LoVo (cell line): ENCODE results near the gene CYP46A1.
A peak's percentile ranks its signal among the peaks of the same experiment; 100 is the strongest.

Experiments used
- DNase-seq: peaks from one replicate; pipeline ENCODE4 v3.0.0-alpha.2; 2016; ENCODE audit warnings: low spot score

Gene CYP46A1

DNA sequence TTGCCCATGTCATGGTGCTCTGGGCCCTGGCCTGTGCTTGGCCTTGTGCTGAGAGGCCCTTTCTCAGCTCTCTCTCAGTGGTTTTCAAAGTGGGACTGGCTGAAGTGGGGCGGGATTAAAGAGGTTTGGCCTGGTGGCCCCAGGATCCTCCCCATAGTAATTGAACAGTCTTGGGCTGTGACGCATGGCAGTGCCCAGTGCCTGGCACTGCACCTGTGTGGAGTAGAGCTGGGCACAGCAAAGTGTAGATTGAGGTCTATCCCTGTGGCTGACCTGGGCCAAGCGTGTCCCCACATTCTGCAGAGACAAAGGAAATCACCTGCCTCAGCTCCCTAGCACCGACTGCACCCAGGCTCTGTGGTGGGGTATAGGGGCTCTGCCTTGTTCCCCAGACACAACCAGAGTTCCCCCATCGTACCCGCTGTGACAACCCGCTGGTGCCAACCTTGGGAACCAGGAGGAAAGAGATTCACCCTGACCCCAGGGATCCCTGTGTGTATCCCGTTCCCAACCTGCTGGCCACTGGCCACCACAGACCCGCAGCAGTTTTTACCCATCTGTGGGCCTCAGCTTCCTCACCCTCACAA, 9.9 kb upstream of the CYP46A1 start:
- no peak for DNase-seq

- no peak for DNase-seq
Measured at GRCh38 chr14:99674776-99675381, 9.2 kb upstream of the CYP46A1 start.

DNA sequence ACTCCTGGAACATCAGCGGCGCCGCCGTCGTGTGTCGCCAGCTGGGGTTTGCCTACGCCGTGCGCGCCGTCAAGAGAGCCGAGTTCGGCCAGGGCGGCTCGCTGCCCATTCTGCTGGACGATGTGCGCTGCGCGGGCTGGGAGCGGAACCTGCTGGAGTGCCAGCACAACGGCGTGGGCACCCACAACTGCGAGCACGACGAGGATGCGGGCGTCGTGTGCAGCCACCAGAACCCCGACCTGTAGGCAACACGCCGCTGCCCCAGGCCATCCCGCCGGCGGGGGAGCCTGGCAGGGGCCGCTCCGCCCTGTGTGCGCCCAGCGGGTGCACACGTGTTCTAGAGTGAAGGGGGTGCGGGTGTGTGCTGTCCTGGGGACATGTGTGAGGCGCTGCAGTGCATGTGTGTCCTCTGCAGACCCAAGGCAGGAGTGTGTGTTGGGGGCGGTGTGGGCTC, 8.7 kb upstream of the CYP46A1 start:
- no peak for DNase-seq

DNA sequence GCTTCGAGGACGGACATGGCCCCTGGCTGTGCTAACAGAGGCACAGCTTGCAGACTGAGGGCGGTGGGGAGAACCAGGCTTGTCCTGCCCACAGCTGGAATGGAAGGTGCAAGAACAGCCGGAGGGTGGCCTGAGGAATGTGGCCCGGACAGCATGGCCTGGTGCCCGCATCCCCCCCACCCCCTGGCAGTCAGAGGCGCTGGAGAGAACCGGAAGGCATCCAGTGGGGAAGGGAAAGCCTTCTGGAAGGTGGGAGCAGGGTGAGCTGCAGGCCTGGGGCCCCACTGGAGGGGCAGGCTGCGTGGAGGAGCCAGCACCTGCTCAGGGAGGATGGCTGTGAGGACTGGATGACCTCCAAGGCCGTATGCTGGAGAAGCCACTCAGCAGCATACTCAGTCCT, 8.1 kb upstream of the CYP46A1 start:
- DNase-seq = no peak

GRCh38 chr14:99676657-99677056, 7.4 kb upstream of the CYP46A1 start:
- DNase-seq = no peak

DNA sequence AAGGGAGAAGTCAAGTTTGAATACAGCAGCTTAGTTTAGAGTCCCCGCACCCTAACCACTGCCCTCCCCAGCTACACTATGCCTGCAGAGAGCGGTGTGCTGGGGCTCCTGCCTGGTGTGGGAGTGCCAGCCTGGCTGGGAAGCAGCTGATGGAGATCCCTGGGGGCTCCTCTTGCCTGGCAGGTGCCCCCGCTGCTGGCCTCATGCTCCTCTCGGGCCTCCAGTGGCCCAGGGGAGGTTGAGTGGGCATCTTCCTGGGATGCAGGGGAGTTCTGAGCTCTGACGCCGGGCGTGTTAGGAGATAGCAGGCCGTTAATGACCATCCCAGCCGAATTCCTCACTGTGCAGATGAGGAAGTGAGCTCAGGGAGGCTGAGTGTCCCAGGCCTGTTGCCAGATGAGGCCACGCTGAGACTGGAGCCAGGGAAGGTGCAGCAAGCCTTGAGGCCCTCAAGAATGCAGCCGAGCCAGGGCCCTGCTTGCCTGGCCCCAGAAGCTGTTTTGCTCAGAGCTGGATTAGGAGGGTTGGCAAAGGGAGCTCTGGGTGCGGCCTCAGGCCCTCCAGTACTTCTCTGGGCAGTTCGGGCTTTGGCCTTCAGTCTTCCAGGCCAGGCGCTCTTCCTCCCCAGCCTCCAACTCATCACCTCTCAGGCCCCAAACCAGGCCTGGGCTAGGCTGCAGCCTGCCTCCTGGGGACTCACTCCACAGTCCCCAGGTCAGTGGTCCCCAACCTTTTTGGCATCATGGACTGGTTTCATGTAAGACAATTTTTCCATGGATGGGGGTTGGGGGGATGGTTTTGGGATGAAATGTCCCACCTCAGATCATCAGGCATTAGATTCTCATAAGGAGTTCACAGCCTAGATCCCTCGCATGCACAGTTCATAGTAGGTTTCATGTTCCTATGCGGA, 6.6 kb upstream of the CYP46A1 start:
- DNase-seq = no peak

- no peak for DNase-seq
Measured at GRCh38 chr14:99678198-99678597, 5.9 kb upstream of the CYP46A1 start.

GRCh38 chr14:99679111-99679510, 5.0 kb upstream of the CYP46A1 start:
- DNase-seq = no peak

DNA sequence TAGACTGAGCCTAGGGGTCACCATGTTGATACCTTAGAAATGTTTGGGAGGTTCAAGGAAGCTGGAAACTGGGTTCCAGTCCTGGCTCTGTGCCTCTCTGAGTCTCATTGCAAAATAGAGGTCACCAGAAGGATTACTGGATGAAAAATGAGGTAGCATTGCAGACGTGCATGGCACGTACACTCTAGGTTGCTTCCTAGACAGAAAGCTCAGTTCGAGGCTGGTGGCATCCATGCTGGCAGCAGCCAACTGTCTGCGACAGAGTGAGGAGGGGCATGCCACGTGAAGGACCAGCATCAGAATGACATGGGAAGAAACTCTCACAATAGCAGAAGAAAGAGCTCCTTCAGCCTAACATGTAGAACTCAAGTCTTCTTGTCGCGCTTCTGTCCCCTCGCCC, 4.6 kb upstream of the CYP46A1 start:
- no peak for DNase-seq

DNA sequence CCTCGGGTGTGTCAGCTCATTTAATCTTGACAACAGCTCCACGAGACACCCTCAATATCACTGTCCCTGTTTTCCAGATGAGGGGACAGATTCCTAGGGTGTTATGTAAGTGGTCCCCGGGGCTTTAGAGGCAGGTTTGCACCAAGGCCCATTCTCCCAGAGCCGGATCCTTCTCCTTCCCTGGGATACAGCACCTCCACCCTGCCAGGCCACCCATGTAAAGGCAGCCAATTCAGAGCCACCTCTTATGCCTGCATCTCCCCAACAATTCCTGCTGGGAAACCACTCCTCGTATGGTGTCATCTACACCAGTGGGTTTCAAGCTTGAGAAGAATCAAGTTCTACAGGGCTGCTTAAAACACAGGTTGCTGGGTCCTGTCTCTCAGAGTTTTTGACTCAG, 4.1 kb upstream of the CYP46A1 start:
- DNase-seq = no peak

- DNase-seq = no peak
Measured at GRCh38 chr14:99681101-99681831, 2.8 kb upstream of the CYP46A1 start.

- no peak for DNase-seq
Measured at GRCh38 chr14:99681832-99682148, 2.3 kb upstream of the CYP46A1 start.

- peak; percentile 70 for DNase-seq
Measured at GRCh38 chr14:99682809-99683618, 1.1 kb upstream of the CYP46A1 start.

DNA sequence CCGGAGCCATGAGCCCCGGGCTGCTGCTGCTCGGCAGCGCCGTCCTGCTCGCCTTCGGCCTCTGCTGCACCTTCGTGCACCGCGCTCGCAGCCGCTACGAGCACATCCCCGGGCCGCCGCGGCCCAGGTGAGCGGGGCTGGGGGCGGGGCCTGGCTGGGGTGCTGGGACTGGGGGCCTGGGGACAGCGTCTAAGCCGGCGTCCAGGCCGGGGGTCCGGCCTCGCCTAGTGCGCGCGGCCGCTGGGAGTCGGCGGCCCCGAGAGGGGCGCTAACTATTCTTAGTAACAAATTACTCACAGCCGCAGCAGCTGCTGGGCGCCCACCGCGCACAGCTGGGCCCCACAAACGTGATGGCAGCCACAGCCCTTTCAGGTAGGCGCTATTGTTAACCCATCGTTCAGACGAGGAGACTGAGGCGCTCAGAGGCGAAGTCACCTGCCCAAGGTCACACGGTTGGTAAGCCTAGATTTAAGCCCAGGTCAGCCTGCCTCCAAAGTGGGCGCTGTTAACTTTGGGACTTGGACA, 374 bp downstream of the CYP46A1 start:
- no peak for DNase-seq

DNA sequence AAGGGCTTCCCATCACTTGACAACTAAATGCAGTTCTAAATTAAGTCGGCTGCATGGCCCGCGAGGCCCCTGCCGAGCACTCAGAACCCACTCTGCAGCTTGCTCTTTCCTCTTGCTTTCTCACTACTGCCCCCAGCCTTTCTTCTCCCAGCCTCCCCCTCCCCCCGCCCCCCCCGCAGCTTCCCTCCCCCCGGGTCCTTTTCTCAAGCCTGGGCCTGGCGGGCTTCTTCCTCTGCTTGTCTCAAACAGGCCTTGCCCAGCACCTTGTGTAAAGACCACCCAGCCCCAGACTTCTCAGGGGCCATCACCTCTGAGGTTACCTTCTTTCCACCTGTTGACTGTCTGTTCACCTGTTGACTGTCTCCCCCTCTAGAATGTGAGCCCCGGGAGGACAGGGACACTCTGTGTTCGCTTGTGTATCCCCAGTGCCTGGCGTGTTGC, 1.1 kb downstream of the CYP46A1 start:
- DNase-seq = no peak

DNA sequence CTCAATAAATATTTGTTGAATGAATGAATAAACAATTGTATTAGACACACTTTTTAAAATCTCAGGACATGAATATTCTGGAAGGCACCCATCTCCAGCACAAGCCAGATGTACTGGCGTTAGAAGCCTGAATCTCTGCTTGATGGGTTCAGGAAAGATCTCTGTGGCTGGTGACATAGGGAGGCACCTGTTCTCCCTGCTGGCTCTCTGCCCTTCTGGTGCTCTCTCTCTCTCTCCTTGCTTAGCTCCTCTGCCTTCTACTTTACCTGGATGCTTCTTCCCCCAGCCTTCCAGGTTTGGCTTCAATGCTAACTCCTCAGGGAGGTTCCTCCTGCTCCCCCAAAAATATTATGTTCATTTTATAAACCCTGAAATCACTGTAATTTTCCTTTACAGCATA, 1.5 kb downstream of the CYP46A1 start:
- no peak for DNase-seq

DNA sequence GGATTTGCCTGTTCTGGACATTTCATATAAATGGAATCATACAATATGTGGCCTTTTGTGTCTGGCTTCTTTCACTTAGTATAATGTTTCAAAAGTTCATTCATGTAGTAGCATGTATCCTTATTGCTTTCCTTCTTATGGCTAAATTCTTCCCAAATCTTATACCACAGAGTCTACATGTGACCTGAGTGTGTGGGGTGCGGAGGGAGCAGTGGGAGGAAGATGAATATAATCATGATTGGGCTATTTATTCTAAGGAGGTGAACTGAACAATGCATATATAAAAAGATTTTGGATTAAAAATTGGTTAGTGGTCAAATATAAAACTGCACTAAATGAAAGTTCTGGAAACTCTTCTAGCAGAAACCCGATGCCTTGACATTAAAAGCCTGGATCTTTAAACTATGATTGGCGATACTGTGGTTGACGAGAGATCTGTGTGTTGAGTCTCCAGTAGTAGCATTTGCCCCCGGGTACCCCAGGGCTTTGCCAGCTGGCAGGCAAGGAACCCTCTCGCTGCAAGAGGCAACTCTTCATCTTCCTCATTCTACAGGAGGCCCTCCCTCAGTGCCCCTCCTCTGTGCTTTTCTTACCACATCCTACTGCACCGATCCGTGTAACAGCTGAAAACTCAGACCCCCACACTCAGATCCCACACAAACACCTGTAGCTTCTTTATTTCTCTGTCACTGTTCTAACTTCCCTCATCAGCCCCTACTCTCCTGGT, 2.6 kb downstream of the CYP46A1 start:
- DNase-seq = no peak

DNA sequence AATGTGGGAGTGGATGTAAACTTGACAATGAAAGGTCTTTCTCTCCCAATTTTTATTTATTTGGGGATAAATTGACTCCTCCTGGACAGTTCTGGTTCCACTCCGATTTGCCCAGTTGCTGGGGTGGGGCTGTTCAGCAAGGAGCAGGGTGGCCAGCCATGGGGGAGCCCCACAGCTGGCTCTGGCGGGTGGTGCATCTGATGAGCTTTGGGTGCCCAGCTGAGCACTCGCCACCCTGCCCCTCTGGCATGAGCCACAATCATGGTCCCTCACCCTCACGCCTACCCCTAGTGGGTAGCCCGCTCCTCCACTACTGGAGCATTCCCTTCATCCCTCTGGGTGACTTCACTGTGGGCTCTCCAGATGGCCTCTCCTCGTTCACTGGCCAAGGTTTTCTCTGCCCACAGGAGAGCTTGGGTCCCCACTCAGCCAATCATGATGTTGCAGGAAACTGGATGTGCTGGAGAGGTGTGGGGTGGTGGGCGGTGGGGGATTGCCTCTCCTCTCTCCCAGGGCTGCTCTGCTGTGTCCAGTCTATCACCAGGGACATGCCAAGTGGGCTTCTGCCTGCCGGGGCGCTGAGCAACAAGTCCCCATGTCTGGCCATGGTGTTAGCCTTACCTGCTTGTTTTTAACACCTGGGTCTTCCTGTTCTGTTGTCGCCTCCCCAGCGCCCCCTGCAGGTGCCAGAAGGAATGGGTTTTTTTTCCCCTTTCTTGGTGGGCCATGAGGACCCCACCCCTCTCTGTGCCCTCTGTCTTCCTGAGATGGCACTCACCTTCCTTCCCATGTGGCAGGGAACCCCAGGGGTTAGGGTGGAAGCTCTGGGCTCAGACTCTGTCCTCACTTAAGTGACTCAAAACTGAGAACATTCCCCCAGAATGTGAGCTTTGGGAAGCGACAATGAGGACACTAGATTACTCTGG, 3.4 kb downstream of the CYP46A1 start:
- DNase-seq = no peak

GRCh38 chr14:99688210-99688581, 4.1 kb downstream of the CYP46A1 start:
- no peak for DNase-seq

- DNase-seq = no peak
Measured at GRCh38 chr14:99688629-99689028, 4.5 kb downstream of the CYP46A1 start.
